Thyroid gland (tissue), 4 donors: Measurements from ENCODE around the gene REM2. TPM values are rescaled to one million over a fixed set of nuclear protein-coding genes. Genes with fewer than 3 reads are reported as not detected.

Source experiments
- DNase-seq, 2 donors: peaks; one replicate each; pipeline ENCODE4 v3.0.0-alpha.2; 2019
- H3K27ac ChIP-seq, 3 donors: fragments of 200-600 bp; sonication (generic); 1 replicate in 2 of 3; 2 replicates in 1 of 3; pipeline ENCODE4 v1.5.1; 2016 to 2019; ENCODE audit warnings: mild to moderate bottlenecking in 1 of 3, moderate library complexity in 1 of 3
- H3K27me3 ChIP-seq: fragments of 200-600 bp; sonication (generic); one replicate; pipeline ENCODE4 v1.5.1; 2019
- H3K36me3 ChIP-seq, 2 donors: fragments of 200-600 bp; sonication (generic); one replicate each; pipeline ENCODE4 v1.5.1; 2016 to 2019
- H3K4me1 ChIP-seq, 2 donors: fragments of 200-600 bp; sonication (generic); one replicate each; pipeline ENCODE4 v1.5.1; 2017 to 2019
- H3K4me3 ChIP-seq, 3 donors: fragments of 200-600 bp; sonication (generic); replicated peaks in 1 of 3; 1 replicate in 2 of 3; 2 replicates in 1 of 3; pipeline ENCODE4 v1.5.1; 2016; ENCODE audit warnings: mild to moderate bottlenecking in 1 of 3
- H3K9me3 ChIP-seq: fragments of 200-600 bp; sonication (generic); one replicate; pipeline ENCODE4 v1.5.1; 2017
- POLR2A ChIP-seq, 2 donors: fragments of 450-650 bp; IDR thresholded peaks; one replicate each; pipeline ENCODE4 v1.6.1; 2017; ENCODE audit warnings: antibody characterized with exemption in 2 of 2, mild to moderate bottlenecking in 2 of 2, moderate library complexity in 1 of 2
- WGBS, 2 donors: methylation state at CpG; one replicate each; pipeline ENCODE4 v1.1.5; 2017; 5-methylcytosine and 5-hydroxymethylcytosine counted together
- intact Hi-C: fragments of 100-400 bp; cut with DNase I; formaldehyde crosslinking; loops from one replicate; pipeline ENCODE4 v1.15.1; 2023
- total RNA-seq, 4 donors: library from RNA; depleted of rRNA; stranded (reverse); fragments of >200 nt; gene quantifications; one replicate each; pipeline ENCODE4 v1.2.3, GENCODE V29; 2016
- TF ChIP-seq, protein P1 (sequence below), 6 experiments: fragments of 200-600 bp in 3 of 6; fragments of 450-650 bp in 3 of 6; sonication (generic) in 3 of 6; IDR thresholded peaks; one replicate each; pipeline ENCODE4 v1.5.1; 2016 to 2019; ENCODE audit warnings: antibody characterized with exemption in 6 of 6, mild to moderate bottlenecking in 2 of 6, inconsistent platforms in 1 of 6, moderate library complexity in 1 of 6

REM2 gene
- total RNA-seq, 4 donors from 2014 or later: 0.54 to 1.2 (median 0.89) TPM; not detected in 1

DNA sequence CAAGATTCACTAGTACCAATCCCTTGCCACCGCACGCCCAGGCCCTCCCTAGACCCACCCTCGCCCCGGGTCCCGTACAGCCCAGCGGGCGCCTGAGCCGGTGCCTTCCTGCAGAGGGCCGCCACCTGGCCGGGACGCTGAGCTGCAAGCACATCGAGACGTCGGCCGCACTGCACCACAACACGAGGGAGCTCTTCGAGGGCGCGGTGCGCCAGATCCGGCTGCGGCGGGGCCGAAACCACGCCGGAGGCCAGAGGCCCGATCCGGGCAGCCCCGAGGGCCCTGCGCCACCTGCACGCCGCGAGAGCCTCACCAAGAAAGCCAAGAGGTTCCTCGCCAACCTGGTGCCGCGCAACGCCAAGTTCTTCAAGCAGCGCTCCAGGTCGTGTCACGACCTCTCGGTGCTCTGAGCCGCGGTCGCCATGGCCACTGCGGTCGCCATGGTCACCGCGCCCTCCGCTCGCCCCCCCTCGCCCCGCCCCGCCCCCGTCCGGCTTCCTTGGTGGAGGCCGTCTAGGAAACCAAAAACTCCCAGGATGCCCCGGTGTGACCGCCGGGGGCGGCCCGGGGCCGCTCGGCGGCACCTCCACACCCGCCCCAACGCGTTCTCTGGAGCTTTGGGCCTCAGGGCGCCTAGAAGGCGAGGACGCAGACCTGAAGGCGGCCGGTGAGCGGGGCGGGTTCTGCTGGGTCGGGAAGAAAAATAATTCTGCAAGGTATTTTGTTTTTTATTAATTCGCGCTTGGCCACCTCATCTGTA, 3.7 kb downstream of the REM2 start:
- Histone ChIP-seq H3K4me3 (peak overlapping the region in 2 of 3 donors; percentile 22 to 56), H3K4me1 (peaks cover 10 to 28% of the 10 kb centered on the region in 2 donors), H3K27ac (peak overlapping the region; percentile 31 to 84 (median 81)), H3K36me3 (no peaks in the 10 kb centered on the region), H3K9me3 (no peaks in the 10 kb centered on the region), H3K27me3 (no peaks in the 10 kb centered on the region)
- 8% methylated on average over 28 to 46 of the region's 77 CpGs for WGBS, 2 donors
- intact Hi-C loops: no loop called here
- peak; percentile 79 to 81 for DNase-seq
- TF ChIP-seq, protein P1, sequence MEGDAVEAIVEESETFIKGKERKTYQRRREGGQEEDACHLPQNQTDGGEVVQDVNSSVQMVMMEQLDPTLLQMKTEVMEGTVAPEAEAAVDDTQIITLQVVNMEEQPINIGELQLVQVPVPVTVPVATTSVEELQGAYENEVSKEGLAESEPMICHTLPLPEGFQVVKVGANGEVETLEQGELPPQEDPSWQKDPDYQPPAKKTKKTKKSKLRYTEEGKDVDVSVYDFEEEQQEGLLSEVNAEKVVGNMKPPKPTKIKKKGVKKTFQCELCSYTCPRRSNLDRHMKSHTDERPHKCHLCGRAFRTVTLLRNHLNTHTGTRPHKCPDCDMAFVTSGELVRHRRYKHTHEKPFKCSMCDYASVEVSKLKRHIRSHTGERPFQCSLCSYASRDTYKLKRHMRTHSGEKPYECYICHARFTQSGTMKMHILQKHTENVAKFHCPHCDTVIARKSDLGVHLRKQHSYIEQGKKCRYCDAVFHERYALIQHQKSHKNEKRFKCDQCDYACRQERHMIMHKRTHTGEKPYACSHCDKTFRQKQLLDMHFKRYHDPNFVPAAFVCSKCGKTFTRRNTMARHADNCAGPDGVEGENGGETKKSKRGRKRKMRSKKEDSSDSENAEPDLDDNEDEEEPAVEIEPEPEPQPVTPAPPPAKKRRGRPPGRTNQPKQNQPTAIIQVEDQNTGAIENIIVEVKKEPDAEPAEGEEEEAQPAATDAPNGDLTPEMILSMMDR (IDR thresholded peaks at IDR 0.05): peak in 2 of 6 experiments; percentile 10 to 14
- TF ChIP-seq POLR2A (IDR thresholded peaks at IDR 0.05): peak in 1 of 2 donors; percentile 36

DNA sequence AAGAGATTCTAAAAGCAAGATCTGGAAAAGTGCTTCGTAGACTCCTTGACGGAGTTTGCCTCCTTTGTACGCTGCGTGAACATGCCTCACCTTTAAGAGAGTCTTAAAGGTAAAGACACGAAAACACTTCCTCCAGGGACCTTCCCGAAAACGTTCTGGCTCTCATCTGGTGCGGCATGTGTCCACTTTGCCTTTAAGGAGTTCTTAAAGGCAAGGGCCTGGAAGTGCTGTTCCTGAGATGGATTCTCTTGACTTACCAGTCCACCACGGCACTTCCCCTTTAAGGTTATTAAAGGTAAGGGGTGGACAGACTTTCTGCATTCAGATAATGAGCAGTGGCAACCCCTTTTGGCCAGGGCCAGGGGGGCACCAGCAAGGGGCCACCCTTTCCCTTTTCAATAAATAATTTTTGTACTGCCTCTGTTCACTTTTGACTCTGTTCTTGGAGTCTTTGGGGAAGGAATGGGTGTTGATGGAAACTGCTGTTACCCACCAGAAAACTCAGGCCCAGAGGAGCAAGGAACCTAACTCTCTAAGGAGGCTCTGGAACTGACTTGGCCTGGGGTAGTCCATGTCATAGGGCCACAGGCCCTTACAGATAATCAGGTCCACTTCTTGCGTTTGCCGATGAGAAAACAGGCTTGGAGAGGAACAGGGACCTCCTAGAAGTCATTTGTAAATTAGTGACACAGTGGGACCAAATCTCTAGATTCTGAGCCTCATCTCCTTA, 4.4 kb downstream of the REM2 start:
- H3K4me1 ChIP-seq: peaks cover 7 to 24% of the 10 kb centered on the region in 2 donors
- no peak for TF ChIP-seq POLR2A (IDR thresholded peaks at IDR 0.05)
- TF ChIP-seq, protein P1 (IDR thresholded peaks at IDR 0.05): peak in 2 of 6 experiments; percentile 18 to 34
- intact Hi-C loops: no loop called here
- peak; percentile 79 to 81 for DNase-seq
- no peaks in the 10 kb centered on the region for H3K36me3 ChIP-seq
- no peaks in the 10 kb centered on the region for H3K27me3 ChIP-seq
- H3K9me3 ChIP-seq: no peaks in the 10 kb centered on the region
- 17 to 24% methylated on average over 11 of the region's 11 CpGs for WGBS, 2 donors
- H3K4me3 ChIP-seq: peak overlapping the region in 2 of 3 donors; percentile 22 to 56
- H3K27ac ChIP-seq: peak overlapping the region; percentile 31 to 84 (median 81)

DNA sequence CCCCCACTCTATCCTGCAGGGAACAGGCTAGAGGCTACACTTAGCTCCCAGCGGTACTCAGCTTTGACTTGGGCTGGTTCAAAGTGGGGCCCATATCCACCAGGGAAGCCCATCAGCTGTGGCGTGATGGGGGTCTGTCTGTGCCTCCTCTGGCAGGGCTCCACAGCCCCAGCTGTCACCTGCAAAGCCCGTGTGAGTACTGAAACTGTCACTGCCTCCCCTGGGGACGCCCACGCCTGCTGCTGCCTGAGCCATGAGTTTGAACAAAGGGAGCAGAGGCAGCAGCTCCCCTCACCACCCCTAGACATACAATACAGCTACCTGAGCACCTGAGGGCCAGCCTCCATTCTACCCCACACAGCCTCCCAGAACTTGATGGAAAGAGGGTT, 5.0 kb downstream of the REM2 start:
- Histone ChIP-seq H3K4me1 (peaks cover 3 to 19% of the 10 kb centered on the region in 2 donors), H3K36me3 (no peaks in the 10 kb centered on the region), H3K27me3 (no peaks in the 10 kb centered on the region), H3K9me3 (no peaks in the 10 kb centered on the region), H3K4me3 (peak overlapping the region in 1 of 3 donors; percentile 56), H3K27ac (peak overlapping the region in 1 of 3 donors; percentile 81)
- 85 to 100% methylated on average over 1 to 5 of the region's 5 CpGs for WGBS, 2 donors
- TF ChIP-seq, protein P1 (IDR thresholded peaks at IDR 0.05): no peak
- no peak for TF ChIP-seq POLR2A (IDR thresholded peaks at IDR 0.05)
- intact Hi-C loops: no loop called here
- no peak for DNase-seq

DNA sequence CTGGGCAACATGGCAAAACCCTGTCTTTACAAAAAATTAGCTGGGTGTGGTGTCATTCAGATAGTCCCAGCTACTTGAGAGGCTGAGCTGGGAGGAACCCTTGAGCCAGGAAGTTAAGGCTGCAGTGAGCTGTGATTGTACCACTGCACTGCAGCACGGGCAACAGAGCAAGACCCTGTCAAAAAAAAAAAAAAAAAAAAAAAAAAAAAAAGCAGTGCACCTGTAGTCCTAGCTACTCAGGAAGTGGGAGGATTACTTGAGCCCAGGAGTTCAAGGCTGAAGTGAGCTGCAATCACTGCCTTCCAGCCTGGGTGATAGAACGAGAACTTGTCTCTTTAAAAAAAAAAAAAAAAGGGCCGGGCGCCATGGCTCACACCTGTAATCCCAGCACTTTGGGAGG, 5.6 kb downstream of the REM2 start:
- Histone ChIP-seq H3K9me3 (no peaks in the 10 kb centered on the region), H3K4me3 (no peak overlapping the region), H3K4me1 (peaks cover 3 to 13% of the 10 kb centered on the region in 2 donors), H3K36me3 (no peaks in the 10 kb centered on the region), H3K27me3 (no peaks in the 10 kb centered on the region), H3K27ac (no peak overlapping the region)
- no peak for DNase-seq
- intact Hi-C loops: no loop called here
- WGBS, 2 donors: 81 to 85% methylated on average over 4 of the region's 4 CpGs
- TF ChIP-seq, protein P1 (IDR thresholded peaks at IDR 0.05): no peak
- no peak for TF ChIP-seq POLR2A (IDR thresholded peaks at IDR 0.05)

DNA sequence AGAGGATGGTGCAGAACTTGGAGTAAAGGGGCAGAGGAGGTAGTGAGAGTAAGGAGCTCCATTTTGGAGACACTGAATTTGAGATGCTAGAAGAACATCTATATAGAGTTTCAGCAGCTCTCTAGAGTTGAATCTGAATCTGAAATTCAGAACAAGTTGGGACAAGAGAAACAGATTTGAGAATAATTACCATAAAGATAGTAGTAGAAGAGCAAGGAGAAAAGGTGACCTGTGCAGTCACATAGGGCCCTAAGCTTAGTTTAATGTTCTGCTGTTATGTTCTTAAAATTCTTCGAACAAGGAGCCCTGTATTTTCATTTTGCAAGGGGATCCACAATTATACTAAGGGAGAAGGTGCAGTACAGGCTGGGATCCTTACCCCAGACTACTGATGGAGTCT, 7.4 kb downstream of the REM2 start:
- Histone ChIP-seq H3K4me1 (peaks cover 3 to 13% of the 10 kb centered on the region in 2 donors), H3K4me3 (no peak overlapping the region), H3K36me3 (no peaks in the 10 kb centered on the region), H3K27me3 (no peaks in the 10 kb centered on the region), H3K27ac (no peak overlapping the region), H3K9me3 (no peaks in the 10 kb centered on the region)
- no peak for DNase-seq
- 97% methylated on average over 1 of the region's 1 CpG for WGBS, 2 donors
- intact Hi-C loops: no loop called here
- TF ChIP-seq POLR2A (IDR thresholded peaks at IDR 0.05): no peak
- TF ChIP-seq, protein P1 (IDR thresholded peaks at IDR 0.05): no peak
